ENCODE results near the gene TCEA3.

DNA sequence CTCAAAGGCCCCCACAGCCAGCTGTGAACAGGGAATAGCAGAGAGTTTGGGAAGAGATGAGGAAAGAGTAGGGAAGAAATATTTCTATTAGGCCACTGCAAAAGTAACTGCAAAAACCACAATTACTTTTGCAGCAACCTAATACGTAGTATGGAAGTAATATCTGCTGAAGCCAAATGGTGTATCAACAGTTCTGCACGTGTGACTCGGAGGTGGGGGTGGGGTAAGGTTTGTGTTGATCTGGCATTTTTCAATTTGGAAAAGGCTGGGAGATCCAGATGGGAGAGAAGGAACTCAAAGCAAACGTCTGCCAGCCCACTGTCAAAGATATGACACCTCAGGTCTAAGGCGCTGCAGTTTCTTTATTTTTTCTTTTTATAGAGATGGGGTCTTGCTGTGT, 43.8 kb downstream of the TCEA3 start:
- TF ChIP-seq, protein P1, sequence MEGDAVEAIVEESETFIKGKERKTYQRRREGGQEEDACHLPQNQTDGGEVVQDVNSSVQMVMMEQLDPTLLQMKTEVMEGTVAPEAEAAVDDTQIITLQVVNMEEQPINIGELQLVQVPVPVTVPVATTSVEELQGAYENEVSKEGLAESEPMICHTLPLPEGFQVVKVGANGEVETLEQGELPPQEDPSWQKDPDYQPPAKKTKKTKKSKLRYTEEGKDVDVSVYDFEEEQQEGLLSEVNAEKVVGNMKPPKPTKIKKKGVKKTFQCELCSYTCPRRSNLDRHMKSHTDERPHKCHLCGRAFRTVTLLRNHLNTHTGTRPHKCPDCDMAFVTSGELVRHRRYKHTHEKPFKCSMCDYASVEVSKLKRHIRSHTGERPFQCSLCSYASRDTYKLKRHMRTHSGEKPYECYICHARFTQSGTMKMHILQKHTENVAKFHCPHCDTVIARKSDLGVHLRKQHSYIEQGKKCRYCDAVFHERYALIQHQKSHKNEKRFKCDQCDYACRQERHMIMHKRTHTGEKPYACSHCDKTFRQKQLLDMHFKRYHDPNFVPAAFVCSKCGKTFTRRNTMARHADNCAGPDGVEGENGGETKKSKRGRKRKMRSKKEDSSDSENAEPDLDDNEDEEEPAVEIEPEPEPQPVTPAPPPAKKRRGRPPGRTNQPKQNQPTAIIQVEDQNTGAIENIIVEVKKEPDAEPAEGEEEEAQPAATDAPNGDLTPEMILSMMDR (IDR thresholded peaks at IDR 0.05), result no peak
- TF ChIP-seq SMAD4 (CRISPR knock-in tag; IDR thresholded peaks at IDR 0.05) (no peak), TCF7 (CRISPR knock-in tag; IDR thresholded peaks at IDR 0.05; ENCODE audit: low read depth) (no peak), ETV6 (CRISPR knock-in tag; IDR thresholded peaks at IDR 0.05) (no peak), JAZF1 (CRISPR knock-in tag; IDR thresholded peaks at IDR 0.05) (no peak)
